SKM-1 treated with dmso at 0.1 percent for 144 hours (cell line): Measurements from ENCODE around the gene IER3.

Experiments
- DNase-seq: peaks from one replicate; lab custom pipeline; 2025; ENCODE audit not compliant: unreplicated experiment; lab: John Stamatoyannopoulos, UW

Gene IER3

GRCh38 chr6:30709101-30709868, 35.1 kb downstream of the IER3 start:
- DNase-seq = no peak

- DNase-seq = no peak
Measured at GRCh38 chr6:30707281-30707850, 37.0 kb downstream of the IER3 start.

GRCh38 chr6:30705620-30706019, 38.7 kb downstream of the IER3 start:
- DNase-seq = no peak

- DNase-seq = no peak
Measured at GRCh38 chr6:30703821-30704220, 40.5 kb downstream of the IER3 start.

GRCh38 chr6:30703011-30703410, 41.3 kb downstream of the IER3 start:
- DNase-seq = no peak

- DNase-seq = no peak
Measured at GRCh38 chr6:30700340-30700739, 44.0 kb downstream of the IER3 start.

- no peak for DNase-seq
Measured at GRCh38 chr6:30696432-30696831, 47.9 kb downstream of the IER3 start.
